Central memory CD8-positive, alpha-beta T cell (primary cell): Measurements from ENCODE around the gene TRIM14.
A peak's percentile ranks its signal among the peaks of the same experiment; 100 is the strongest.

Experiments used
- ATAC-seq: fragments of 150-1000 bp; cut with Tn5 transposase; replicated peaks from 2 replicates; pipeline ENCODE4 v1.10.0; 2022; ENCODE audit warnings: mild to moderate bottlenecking, moderate FRiP score, moderate number of reproducible peaks; ENCODE audit not compliant: poor library complexity, severe bottlenecking; ENCODE audit errors: extremely low read depth
- DNase-seq, 2 donors: peaks; one replicate each; pipeline ENCODE4 v3.0.0; 2021; ENCODE audit warnings: low spot score in 2 of 2
- H3K27ac Mint-ChIP-seq: one replicate; pipeline ENCODE4 v1.8.0; 2022; ENCODE audit warnings: low read depth, mild to moderate bottlenecking, moderate library complexity, mixed read lengths
- H3K27me3 Mint-ChIP-seq: one replicate; pipeline ENCODE4 v1.8.0; 2022; ENCODE audit warnings: mixed read lengths
- H3K36me3 Mint-ChIP-seq: one replicate; pipeline ENCODE4 v1.8.0; 2022; ENCODE audit warnings: mild to moderate bottlenecking, moderate library complexity, mixed read lengths; ENCODE audit not compliant: insufficient read depth
- H3K4me1 Mint-ChIP-seq: one replicate; pipeline ENCODE4 v1.8.0; 2022; ENCODE audit warnings: mixed read lengths
- H3K4me3 Mint-ChIP-seq: one replicate; pipeline ENCODE4 v1.8.0; 2022; ENCODE audit warnings: mild to moderate bottlenecking, moderate library complexity, mixed read lengths
- H3K9me3 Mint-ChIP-seq: one replicate; pipeline ENCODE4 v1.8.0; 2022; ENCODE audit warnings: mixed read lengths

The TRIM14 gene

GRCh38 chr9:98067184-98067583 is 51.8 kb downstream of the TRIM14 start:
- H3K27me3 Mint-ChIP-seq = no peaks in the 10 kb centered on the region
- H3K9me3 Mint-ChIP-seq = no peaks in the 10 kb centered on the region
- DNase-seq (no peak), ATAC-seq (no peak)
- no peak overlapping the region for H3K27ac Mint-ChIP-seq
- H3K36me3 Mint-ChIP-seq = peaks cover 15% of the 10 kb centered on the region
- no peak overlapping the region for H3K4me3 Mint-ChIP-seq
- peaks cover 5% of the 10 kb centered on the region for H3K4me1 Mint-ChIP-seq

- Mint-ChIP-seq H3K9me3 (no peaks in the 10 kb centered on the region), H3K4me3 (no peak overlapping the region), H3K36me3 (peaks cover 16% of the 10 kb centered on the region), H3K27me3 (no peaks in the 10 kb centered on the region), H3K27ac (no peak overlapping the region), H3K4me1 (peaks cover 5% of the 10 kb centered on the region)
- DNase-seq (no peak), ATAC-seq (no peak)
Measured at GRCh38 chr9:98066235-98066634, 52.8 kb downstream of the TRIM14 start.

GRCh38 chr9:98064623-98065392 is 54.2 kb downstream of the TRIM14 start:
- Mint-ChIP-seq H3K4me1 (peaks cover 5% of the 10 kb centered on the region), H3K4me3 (no peak overlapping the region), H3K9me3 (no peaks in the 10 kb centered on the region), H3K36me3 (peaks cover 16% of the 10 kb centered on the region), H3K27me3 (no peaks in the 10 kb centered on the region), H3K27ac (no peak overlapping the region)
- DNase-seq (no peak), ATAC-seq (no peak)

GRCh38 chr9:98062161-98062560 is 56.9 kb downstream of the TRIM14 start:
- Mint-ChIP-seq H3K27me3 (no peaks in the 10 kb centered on the region), H3K36me3 (peaks cover 18% of the 10 kb centered on the region), H3K4me3 (no peak overlapping the region), H3K9me3 (no peaks in the 10 kb centered on the region), H3K4me1 (peaks cover 4% of the 10 kb centered on the region), H3K27ac (no peak overlapping the region)
- ATAC-seq (no peak), DNase-seq (no peak)

GRCh38 chr9:98057138-98057799 is 61.8 kb downstream of the TRIM14 start:
- Mint-ChIP-seq H3K36me3 (peaks cover 11% of the 10 kb centered on the region), H3K9me3 (no peaks in the 10 kb centered on the region), H3K27me3 (no peaks in the 10 kb centered on the region), H3K27ac (peak overlapping the region; percentile 95), H3K4me3 (peak overlapping the region; percentile 92), H3K4me1 (peaks cover 8% of the 10 kb centered on the region)
- peak in 1 of 2 donors; percentile 23 for DNase-seq
- ATAC-seq = peak; percentile 53

- peak within 1 kb of the TSS; percentile 92 for H3K4me3 Mint-ChIP-seq
- DNase-seq = peak; percentile 77 to 81
- no peaks in the 10 kb centered on the region for H3K27me3 Mint-ChIP-seq
- peak within 1 kb of the TSS; percentile 95 for H3K27ac Mint-ChIP-seq
- H3K36me3 Mint-ChIP-seq = peaks cover 8% of the 10 kb centered on the region
- peak; percentile 94 for ATAC-seq
- H3K9me3 Mint-ChIP-seq = no peaks in the 10 kb centered on the region
- peaks cover 8% of the 10 kb centered on the region for H3K4me1 Mint-ChIP-seq
Measured at GRCh38 chr9:98056269-98057137, 62.5 kb downstream of the TRIM14 start, which contains the start of gene NANS. Gene NANS (plus strand): TSS chr9:98056732. CDS start chr9:98056809, 77 bp downstream.

- H3K36me3 Mint-ChIP-seq = peaks cover 8% of the 10 kb centered on the region
- H3K4me3 Mint-ChIP-seq = no peak overlapping the region
- no peak overlapping the region for H3K27ac Mint-ChIP-seq
- ATAC-seq (no peak), DNase-seq (no peak)
- H3K9me3 Mint-ChIP-seq = no peaks in the 10 kb centered on the region
- peaks cover 8% of the 10 kb centered on the region for H3K4me1 Mint-ChIP-seq
- no peaks in the 10 kb centered on the region for H3K27me3 Mint-ChIP-seq
Measured at GRCh38 chr9:98054376-98054951, 64.6 kb downstream of the TRIM14 start.

- Mint-ChIP-seq H3K4me1 (peaks cover 12% of the 10 kb centered on the region), H3K4me3 (no peak overlapping the region), H3K27ac (no peak overlapping the region), H3K36me3 (peaks cover 2% of the 10 kb centered on the region), H3K9me3 (no peaks in the 10 kb centered on the region), H3K27me3 (no peaks in the 10 kb centered on the region)
- no peak for DNase-seq
- no peak for ATAC-seq
Measured at GRCh38 chr9:98050351-98050750, 68.7 kb downstream of the TRIM14 start.

- Mint-ChIP-seq H3K9me3 (no peaks in the 10 kb centered on the region), H3K27ac (no peak overlapping the region), H3K27me3 (no peaks in the 10 kb centered on the region), H3K4me3 (no peak overlapping the region), H3K36me3 (peaks cover 7% of the 10 kb centered on the region), H3K4me1 (peaks cover 18% of the 10 kb centered on the region)
- ATAC-seq = no peak
- DNase-seq = no peak
Measured at GRCh38 chr9:98049288-98050072, 69.5 kb downstream of the TRIM14 start.

- H3K4me1 Mint-ChIP-seq = peaks cover 18% of the 10 kb centered on the region
- DNase-seq (no peak), ATAC-seq (no peak)
- H3K36me3 Mint-ChIP-seq = peaks cover 9% of the 10 kb centered on the region
- no peak overlapping the region for H3K27ac Mint-ChIP-seq
- H3K4me3 Mint-ChIP-seq = no peak overlapping the region
- H3K27me3 Mint-ChIP-seq = no peaks in the 10 kb centered on the region
- no peaks in the 10 kb centered on the region for H3K9me3 Mint-ChIP-seq
Measured at GRCh38 chr9:98047002-98047401, 72.0 kb downstream of the TRIM14 start.

- Mint-ChIP-seq H3K27ac (peak overlapping the region; percentile 92), H3K27me3 (no peaks in the 10 kb centered on the region), H3K4me3 (peak overlapping the region; percentile 61), H3K36me3 (peaks cover 9% of the 10 kb centered on the region), H3K4me1 (peaks cover 18% of the 10 kb centered on the region), H3K9me3 (no peaks in the 10 kb centered on the region)
- ATAC-seq (no peak), DNase-seq (no peak)
Measured at GRCh38 chr9:98046180-98046543, 72.9 kb downstream of the TRIM14 start.
